Ishikawa (cell line): ENCODE results near the gene GABRR3.

ENCODE experiments used
- CEBPB ChIP-seq: IDR thresholded peaks from 2 replicates; pipeline ENCODE4 v1.6.1; 2012
- CREB1 ChIP-seq: IDR thresholded peaks from 2 replicates; pipeline ENCODE4 v1.6.1; 2012; ENCODE audit warnings: low read depth
- EGR1 ChIP-seq: IDR thresholded peaks from 2 replicates; pipeline ENCODE4 v1.6.1; 2012
- RAD21 ChIP-seq: IDR thresholded peaks from 2 replicates; pipeline ENCODE4 v1.6.1; 2012; ENCODE audit warnings: low read depth
- TAF1 ChIP-seq: IDR thresholded peaks from 2 replicates; pipeline ENCODE4 v1.6.1; 2012; ENCODE audit warnings: low read depth, mild to moderate bottlenecking
- TCF12 ChIP-seq: IDR thresholded peaks from 2 replicates; pipeline ENCODE4 v1.6.1; 2012; ENCODE audit warnings: low read depth
- USF1 ChIP-seq: IDR thresholded peaks from 2 replicates; pipeline ENCODE4 v1.6.1; 2012

GRCh38 chr3:97960993-97961766 lies 73.9 kb downstream of the GABRR3 start:
- TF ChIP-seq TAF1 (no peak), RAD21 (no peak), EGR1 (no peak), USF1 (no peak), CREB1 (no peak), TCF12 (no peak), CEBPB (no peak)
